Testis (tissue), 2 donors: ENCODE data around the gene BTN1A1.

ENCODE experiments used
- POLR2A ChIP-seq: fragments of 450-650 bp; IDR thresholded peaks from one replicate; pipeline ENCODE4 v1.6.1; 2017; ENCODE audit warnings: antibody characterized with exemption, mild to moderate bottlenecking, moderate library complexity
- TF ChIP-seq, protein P1 (sequence below), 3 experiments: fragments of 450-650 bp in 2 of 3; fragments of 200-600 bp in 1 of 3; sonication (generic) in 1 of 3; IDR thresholded peaks; one replicate each; pipeline ENCODE4 v1.5.1; 2016 to 2019; ENCODE audit warnings: antibody characterized with exemption in 3 of 3, mild to moderate bottlenecking in 2 of 3, moderate library complexity in 1 of 3

DNA sequence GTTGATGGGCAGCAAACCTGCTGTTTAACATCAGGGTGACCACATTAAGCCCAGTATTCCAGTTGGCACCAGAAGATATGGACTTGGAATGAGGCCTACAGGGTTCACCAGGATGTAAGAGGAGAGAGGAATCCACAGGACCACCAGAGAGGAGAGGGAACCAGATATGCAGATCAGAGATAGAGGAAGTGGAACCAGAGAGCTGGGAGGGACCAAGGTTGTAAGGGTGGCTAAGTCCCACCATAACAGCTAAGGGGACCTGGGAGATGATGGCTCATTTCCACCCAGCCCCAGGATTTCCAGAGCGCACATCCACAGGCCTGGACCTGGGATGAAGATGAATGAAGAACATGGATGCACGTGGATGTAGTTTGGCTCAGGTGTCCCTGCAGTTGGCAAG is 31.3 kb upstream of the BTN1A1 start:
- TF ChIP-seq, protein P1, sequence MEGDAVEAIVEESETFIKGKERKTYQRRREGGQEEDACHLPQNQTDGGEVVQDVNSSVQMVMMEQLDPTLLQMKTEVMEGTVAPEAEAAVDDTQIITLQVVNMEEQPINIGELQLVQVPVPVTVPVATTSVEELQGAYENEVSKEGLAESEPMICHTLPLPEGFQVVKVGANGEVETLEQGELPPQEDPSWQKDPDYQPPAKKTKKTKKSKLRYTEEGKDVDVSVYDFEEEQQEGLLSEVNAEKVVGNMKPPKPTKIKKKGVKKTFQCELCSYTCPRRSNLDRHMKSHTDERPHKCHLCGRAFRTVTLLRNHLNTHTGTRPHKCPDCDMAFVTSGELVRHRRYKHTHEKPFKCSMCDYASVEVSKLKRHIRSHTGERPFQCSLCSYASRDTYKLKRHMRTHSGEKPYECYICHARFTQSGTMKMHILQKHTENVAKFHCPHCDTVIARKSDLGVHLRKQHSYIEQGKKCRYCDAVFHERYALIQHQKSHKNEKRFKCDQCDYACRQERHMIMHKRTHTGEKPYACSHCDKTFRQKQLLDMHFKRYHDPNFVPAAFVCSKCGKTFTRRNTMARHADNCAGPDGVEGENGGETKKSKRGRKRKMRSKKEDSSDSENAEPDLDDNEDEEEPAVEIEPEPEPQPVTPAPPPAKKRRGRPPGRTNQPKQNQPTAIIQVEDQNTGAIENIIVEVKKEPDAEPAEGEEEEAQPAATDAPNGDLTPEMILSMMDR (IDR thresholded peaks at IDR 0.05) = no peak
- no peak for TF ChIP-seq POLR2A
